ENCODE measurements around the gene PPP1R7. TPM values are rescaled to one million over a fixed set of nuclear protein-coding genes. Genes with fewer than 3 reads are reported as not detected.
"Not testable (repeated sequence)": the region's sequence is repeated elsewhere in the genome, so short reads cannot be mapped to it uniquely, and the experiment has no call there.

Gene PPP1R7
- 10 to 100 TPM; 58.7 to 74.0 (median 68.8) TPM for total RNA-seq

GRCh38 chr2:241149925-241150659, at the start of gene PPP1R7:
TSS of gene PPP1R7 (plus strand) at chr2:241150467. CDS start at chr2:241150496, 29 bp downstream.
- Histone ChIP-seq H3K27me3 (no peaks in the 10 kb centered on the region), H3K4me3 (replicated peaks in 1 of 3) (peak within 1 kb of the TSS; percentile 6 to 94 (median 83)), H3K4me1 (peaks cover 8 to 13% of the 10 kb centered on the region in 2 donors), H3K27ac (peak within 1 kb of the TSS in 2 of 3 donors; percentile 26 to 60), H3K9me3 (no peaks in the 10 kb centered on the region), H3K36me3 (no peaks in the 10 kb centered on the region)
- peak in 1 of 2 donors; percentile 74 for TF ChIP-seq POLR2A (IDR thresholded peaks at IDR 0.05)
- TF ChIP-seq CTCF (IDR thresholded peaks at IDR 0.05): peak in 2 of 6 experiments; percentile 4 to 18
- intact Hi-C loops (cut with DNase I): loop anchor here (10.0 kb wide), 1 partner anchor 155 kb away; the partner anchor contains the start of gene SNED1
- 1% methylated on average over 22 of the region's 73 CpGs; no CpG with 5 or more reads in 1 of the 2 donors for WGBS, 2 donors
- peak; percentile 97 for DNase-seq

GRCh38 chr2:241102239-241102803, 47.9 kb upstream of the PPP1R7 start, which contains the start of gene MTERF4:
TSS of gene MTERF4 (minus strand) at chr2:241102287. CDS start at chr2:241102273, 14 bp downstream.
- peaks cover 0 to under 1% of the 10 kb centered on the region in 2 donors for H3K36me3 ChIP-seq
- H3K4me3 ChIP-seq (replicated peaks in 1 of 3): peak within 1 kb of the TSS; percentile 63 to 97 (median 76)
- 0% methylated on average over 12 to 21 of the region's 56 CpGs for WGBS, 2 donors
- peak within 1 kb of the TSS; percentile 86 to 93 (median 90) for H3K27ac ChIP-seq
- peak in 1 of 2 donors; percentile 93 for TF ChIP-seq POLR2A (IDR thresholded peaks at IDR 0.05)
- TF ChIP-seq CTCF (IDR thresholded peaks at IDR 0.05): no peak
- intact Hi-C loops (cut with DNase I): no loop called here
- peaks cover 23 to 33% of the 10 kb centered on the region in 2 donors for H3K4me1 ChIP-seq
- no peaks in the 10 kb centered on the region for H3K9me3 ChIP-seq
- no peaks in the 10 kb centered on the region for H3K27me3 ChIP-seq
- DNase-seq: peak; percentile 92 to 95

GRCh38 chr2:241103176-241103595, 47.1 kb upstream of the PPP1R7 start:
- H3K27ac ChIP-seq: peak overlapping the region; percentile 86 to 93 (median 90)
- peak overlapping the region in 2 of 3 donors; percentile 63 to 97 for H3K4me3 ChIP-seq (replicated peaks in 1 of 3)
- intact Hi-C loops (cut with DNase I): no loop called here
- peaks cover 23 to 33% of the 10 kb centered on the region in 2 donors for H3K4me1 ChIP-seq
- no peaks in the 10 kb centered on the region for H3K9me3 ChIP-seq
- TF ChIP-seq POLR2A (IDR thresholded peaks at IDR 0.05) (no peak), CTCF (IDR thresholded peaks at IDR 0.05) (peak in 1 of 6 experiments; percentile 11)
- no peaks in the 10 kb centered on the region for H3K36me3 ChIP-seq
- H3K27me3 ChIP-seq: no peaks in the 10 kb centered on the region
- WGBS, 2 donors: 31 to 33% methylated on average over 5 of the region's 5 CpGs
- no peak for DNase-seq

GRCh38 chr2:241104611-241105010, 45.7 kb upstream of the PPP1R7 start:
- intact Hi-C loops (cut with DNase I); DNase-seq; H3K4me3 ChIP-seq (replicated peaks in 1 of 3); H3K36me3 ChIP-seq; H3K27me3 ChIP-seq; H3K9me3 ChIP-seq; H3K27ac ChIP-seq: not testable (repeated sequence)
- H3K4me1 ChIP-seq: peaks cover 21 to 23% of the 10 kb centered on the region in 2 donors
- WGBS, 2 donors: 97% methylated on average over 10 of the region's 10 CpGs

GRCh38 chr2:241105641-241106040, 44.6 kb upstream of the PPP1R7 start:
- Histone ChIP-seq H3K9me3 (no peaks in the 10 kb centered on the region), H3K27ac (peak overlapping the region in 1 of 3 donors; percentile 10), H3K4me3 (replicated peaks in 1 of 3) (no peak overlapping the region), H3K36me3 (no peaks in the 10 kb centered on the region), H3K4me1 (peaks cover 11 to 14% of the 10 kb centered on the region in 2 donors), H3K27me3 (no peaks in the 10 kb centered on the region)
- WGBS, 2 donors: 29 to 50% methylated on average over 2 to 3 of the region's 3 CpGs
- intact Hi-C loops (cut with DNase I): no loop called here
- DNase-seq: no peak
- TF ChIP-seq POLR2A (IDR thresholded peaks at IDR 0.05) (no peak), CTCF (IDR thresholded peaks at IDR 0.05) (no peak)
